Panc1 (cell line): Measurements from ENCODE around the gene SZT2. TPM values are rescaled to one million over a fixed set of nuclear protein-coding genes. Genes with fewer than 3 reads are reported as not detected.
A peak's percentile ranks its signal among the peaks of the same experiment; 100 is the strongest.

Experiments used
- ATAC-seq: fragments of 200-7000 bp; cut with Tn5 transposase; 2 replicates; pipeline ENCODE4 v1.9.1; 2020; ENCODE audit warnings: mild to moderate bottlenecking, moderate library complexity
- BruUV-seq: library from RNA; stranded (reverse); fragments of 400-500 nt; replicated peaks from 2 replicates; lab custom pipeline; 2021; lab: Mats Ljungman, UMichigan
- CTCF ChIA-PET: fragments of 300-600 bp; sonication (Branson Sonifier 250); formaldehyde crosslinking; loops from one replicate; lab custom pipeline; 2022; ENCODE audit warnings: antibody characterized with exemption; lab: Charles Lee
- POLR2A ChIA-PET: fragments of 300-600 bp; sonication (Branson Sonifier 250); formaldehyde crosslinking; loops from one replicate; lab custom pipeline; 2022; ENCODE audit warnings: antibody characterized with exemption; lab: Charles Lee
- DNase-seq: peaks from one replicate; pipeline ENCODE4 v3.0.0-alpha.2; 2010; ENCODE audit warnings: low read depth, low spot score
- H3K27ac ChIP-seq: 2 replicates; pipeline ENCODE4 v1.5.1; 2011; ENCODE audit warnings: mild to moderate bottlenecking, low read length, inconsistent platforms
- H3K27me3 ChIP-seq: fragments of 200-500 bp; sonication (Bioruptor generic); 2 replicates; pipeline ENCODE4 v1.6.0; 2014; ENCODE audit warnings: low read length, inconsistent platforms; ENCODE audit not compliant: control insufficient read depth, insufficient read depth
- H3K36me3 ChIP-seq: fragments of 200-500 bp; sonication (Bioruptor generic); 2 replicates; pipeline ENCODE4 v1.5.1; 2014; ENCODE audit warnings: inconsistent platforms, mild to moderate bottlenecking, low read length, moderate library complexity; ENCODE audit not compliant: control insufficient read depth, insufficient read depth
- H3K4me1 ChIP-seq: 2 replicates; pipeline ENCODE4 v1.5.1; 2011; ENCODE audit warnings: inconsistent platforms, mild to moderate bottlenecking, low read length, moderate library complexity; ENCODE audit not compliant: control insufficient read depth, insufficient read depth
- H3K4me3 ChIP-seq, 2 experiments: 2 replicates each; pipeline ENCODE4 v1.5.1; 2011 to 2012; ENCODE audit warnings: low read depth in 2 of 2, low read length in 2 of 2, mild to moderate bottlenecking in 2 of 2, inconsistent platforms in 1 of 2, moderate library complexity in 1 of 2
- H3K9me3 ChIP-seq: fragments of 200-500 bp; sonication (Bioruptor generic); 2 replicates; pipeline ENCODE4 v1.5.1; 2014; ENCODE audit warnings: low read depth, mild to moderate bottlenecking, inconsistent platforms, low read length, moderate library complexity; ENCODE audit not compliant: control insufficient read depth, insufficient read depth
- CTCF ChIP-seq: fragments of 450-650 bp; IDR thresholded peaks from 2 replicates; pipeline ENCODE4 v1.5.1; 2017; ENCODE audit warnings: mild to moderate bottlenecking
- POLR2AphosphoS5 ChIP-seq: IDR thresholded peaks from 2 replicates; pipeline ENCODE4 v1.6.1; 2012; ENCODE audit warnings: mild to moderate bottlenecking, low read depth, low read length, moderate library complexity
- SIN3A ChIP-seq: IDR thresholded peaks from 2 replicates; pipeline ENCODE4 v1.6.1; 2012; ENCODE audit warnings: low read depth, mild to moderate bottlenecking, low read length, moderate library complexity, borderline replicate concordance; ENCODE audit not compliant: insufficient read depth
- TCF7L2 ChIP-seq: IDR thresholded peaks from 2 replicates; pipeline ENCODE4 v1.6.1; 2011; ENCODE audit warnings: mild to moderate bottlenecking, low read depth, low read length, inconsistent platforms
- in situ Hi-C: cut with HindIII; loops from 2 replicates; pipeline ENCODE4 v1.10.0; 2016; ENCODE audit warnings: low sequenced_read_pairs, low pct_unique_long_range_greater_than_20kb
- intact Hi-C: fragments of 100-400 bp; cut with micrococcal nuclease; formaldehyde crosslinking; loops from one replicate; pipeline ENCODE4 v1.10.0; 2022; ENCODE audit not compliant: unreplicated experiment
- total RNA-seq: library from RNA; stranded (reverse); gene quantifications from one replicate; pipeline ENCODE4 v1.2.1, GENCODE V29; 2021; ENCODE audit not compliant: unreplicated experiment
- TF ChIP-seq, protein P1 (sequence below), 2 experiments: IDR thresholded peaks; 2 replicates each; pipeline ENCODE4 v1.6.1; 2011 to 2012; ENCODE audit warnings: low read depth in 2 of 2, control low read depth in 1 of 2, low read length in 1 of 2, mild to moderate bottlenecking in 1 of 2, moderate library complexity in 1 of 2; ENCODE audit not compliant: insufficient read depth in 1 of 2

SZT2 gene
- total RNA-seq, 1 experiment from 2014 or later = 40.2 TPM

DNA sequence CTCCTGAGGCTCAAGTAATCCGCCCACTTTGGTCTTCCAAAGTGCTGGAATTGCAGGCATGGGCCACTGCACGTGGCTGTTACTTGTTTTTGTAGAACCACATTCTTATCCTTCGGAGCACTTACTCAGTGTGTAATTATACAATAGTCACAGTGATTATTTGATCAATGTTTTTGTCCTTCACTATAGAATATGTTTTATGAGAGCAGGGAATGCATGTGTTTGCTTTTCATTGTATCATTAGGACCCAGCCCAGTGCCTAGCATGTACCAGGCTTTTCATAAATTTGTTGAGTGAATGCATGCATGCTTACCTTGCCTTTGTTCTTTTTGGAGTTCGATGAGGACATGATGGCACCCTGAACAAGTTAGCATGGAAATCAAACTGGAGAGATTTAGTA is 5.8 kb downstream of the SZT2 start:
- CTCF ChIA-PET = no interaction called here
- Histone ChIP-seq H3K4me1 (peaks cover 2% of the 10 kb centered on the region; the same call in 1 of the 2 replicates), H3K4me3 (no peak overlapping the region), H3K27me3 (no peaks in the 10 kb centered on the region), H3K27ac (no peak overlapping the region), H3K9me3 (no peaks in the 10 kb centered on the region), H3K36me3 (no peaks in the 10 kb centered on the region; the same call in 1 of the 2 replicates)
- no peak for DNase-seq
- POLR2A ChIA-PET = no interaction called here
- TF ChIP-seq POLR2AphosphoS5 (no peak), SIN3A (no peak), TCF7L2 (no peak), CTCF (no peak)
- TF ChIP-seq, protein P1, sequence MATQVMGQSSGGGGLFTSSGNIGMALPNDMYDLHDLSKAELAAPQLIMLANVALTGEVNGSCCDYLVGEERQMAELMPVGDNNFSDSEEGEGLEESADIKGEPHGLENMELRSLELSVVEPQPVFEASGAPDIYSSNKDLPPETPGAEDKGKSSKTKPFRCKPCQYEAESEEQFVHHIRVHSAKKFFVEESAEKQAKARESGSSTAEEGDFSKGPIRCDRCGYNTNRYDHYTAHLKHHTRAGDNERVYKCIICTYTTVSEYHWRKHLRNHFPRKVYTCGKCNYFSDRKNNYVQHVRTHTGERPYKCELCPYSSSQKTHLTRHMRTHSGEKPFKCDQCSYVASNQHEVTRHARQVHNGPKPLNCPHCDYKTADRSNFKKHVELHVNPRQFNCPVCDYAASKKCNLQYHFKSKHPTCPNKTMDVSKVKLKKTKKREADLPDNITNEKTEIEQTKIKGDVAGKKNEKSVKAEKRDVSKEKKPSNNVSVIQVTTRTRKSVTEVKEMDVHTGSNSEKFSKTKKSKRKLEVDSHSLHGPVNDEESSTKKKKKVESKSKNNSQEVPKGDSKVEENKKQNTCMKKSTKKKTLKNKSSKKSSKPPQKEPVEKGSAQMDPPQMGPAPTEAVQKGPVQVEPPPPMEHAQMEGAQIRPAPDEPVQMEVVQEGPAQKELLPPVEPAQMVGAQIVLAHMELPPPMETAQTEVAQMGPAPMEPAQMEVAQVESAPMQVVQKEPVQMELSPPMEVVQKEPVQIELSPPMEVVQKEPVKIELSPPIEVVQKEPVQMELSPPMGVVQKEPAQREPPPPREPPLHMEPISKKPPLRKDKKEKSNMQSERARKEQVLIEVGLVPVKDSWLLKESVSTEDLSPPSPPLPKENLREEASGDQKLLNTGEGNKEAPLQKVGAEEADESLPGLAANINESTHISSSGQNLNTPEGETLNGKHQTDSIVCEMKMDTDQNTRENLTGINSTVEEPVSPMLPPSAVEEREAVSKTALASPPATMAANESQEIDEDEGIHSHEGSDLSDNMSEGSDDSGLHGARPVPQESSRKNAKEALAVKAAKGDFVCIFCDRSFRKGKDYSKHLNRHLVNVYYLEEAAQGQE (IDR thresholded peaks at IDR 0.05; ENCODE audit: insufficient read depth in 1 of 2, low read depth in 2 of 2, low read length in 1 of 2) = no peak
- intact Hi-C loops (no loop called here), in situ Hi-C loops (no loop called here)
- BruUV-seq = no TSS peak
- no peak for ATAC-seq

DNA sequence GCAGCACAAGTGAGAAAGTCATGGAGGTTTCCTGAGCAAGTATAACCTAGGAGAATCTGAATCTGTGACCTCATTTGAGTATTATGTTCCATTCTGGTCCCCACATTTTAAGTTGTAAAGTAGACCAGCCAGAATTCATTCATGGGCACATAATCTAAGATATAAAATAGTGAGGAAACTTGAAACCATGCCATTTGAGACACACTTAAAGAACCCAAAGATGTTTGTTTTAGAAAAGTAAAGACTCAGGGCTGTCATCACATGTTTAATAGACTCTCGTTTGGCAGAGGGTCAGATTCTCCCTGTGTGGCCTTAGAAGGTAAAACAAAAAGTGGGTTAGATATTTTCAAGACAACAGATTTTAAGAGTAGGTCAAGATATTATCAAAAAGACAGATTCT is 6.4 kb downstream of the SZT2 start:
- no peak for DNase-seq
- Histone ChIP-seq H3K9me3 (no peaks in the 10 kb centered on the region), H3K27ac (no peak overlapping the region), H3K27me3 (no peaks in the 10 kb centered on the region), H3K36me3 (no peaks in the 10 kb centered on the region), H3K4me3 (no peak overlapping the region), H3K4me1 (no peaks in the 10 kb centered on the region)
- BruUV-seq = TSS peak; percentile 5
- no peak for ATAC-seq
- POLR2A ChIA-PET = no interaction called here
- CTCF ChIA-PET = no interaction called here
- TF ChIP-seq SIN3A = no peak
- TF ChIP-seq TCF7L2 = no peak
- TF ChIP-seq, protein P1 (IDR thresholded peaks at IDR 0.05; ENCODE audit: insufficient read depth in 1 of 2, low read depth in 2 of 2, low read length in 1 of 2) = no peak
- TF ChIP-seq CTCF = no peak
- TF ChIP-seq POLR2AphosphoS5 = no peak
- intact Hi-C loops = no loop called here
- in situ Hi-C loops = no loop called here
